ENCODE data around the gene FAU.
A peak's percentile ranks its signal among the peaks of the same experiment; 100 is the strongest.

Gene FAU

GRCh38 chr11:65083834-65084597 lies 37.9 kb downstream of the FAU start, which contains the start of the genes CDCA5 and ZFPL1:
CDCA5 (minus strand) TSS chr11:65084040; CDS start chr11:65083978, 62 bp downstream.
ZFPL1 (plus strand) TSS chr11:65084222; CDS start chr11:65084699, 477 bp downstream.
- peak; percentile 89 to 93 (median 90) for DNase-seq (ENCODE audit: low read depth in 3 of 3, low spot score in 1 of 3)

GRCh38 chr11:65083134-65083833 lies 38.6 kb downstream of the FAU start:
- no peak for DNase-seq (ENCODE audit: low read depth in 3 of 3, low spot score in 1 of 3)

DNA sequence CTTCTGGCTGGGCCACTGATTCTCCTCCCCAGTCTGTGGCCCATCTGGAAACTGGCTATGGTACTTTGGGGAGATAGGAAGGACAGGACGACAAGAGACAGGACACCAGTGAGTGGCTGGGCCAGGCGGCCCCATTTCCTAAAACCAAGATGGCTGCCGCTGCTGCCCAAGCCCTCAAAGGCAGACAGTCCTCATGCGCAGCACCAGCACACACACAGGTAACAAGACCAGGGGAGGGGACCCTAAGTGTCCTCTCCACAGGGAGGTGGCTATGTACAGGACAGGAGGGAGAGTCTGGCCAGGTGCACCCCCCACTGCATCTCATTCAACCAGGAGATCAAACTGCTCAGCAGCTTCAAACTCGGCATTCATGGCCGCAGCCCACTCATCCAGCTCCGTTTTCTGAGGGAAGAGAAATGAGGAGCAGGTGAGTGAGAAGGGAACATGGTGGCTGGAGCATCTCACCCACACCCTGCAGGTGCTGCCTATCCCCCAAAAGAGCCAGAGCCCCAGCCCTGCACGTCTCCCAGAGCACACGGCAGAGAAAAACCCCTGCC lies 43.1 kb downstream of the FAU start:
- no peak for DNase-seq (ENCODE audit: low read depth in 3 of 3, low spot score in 1 of 3)

DNA sequence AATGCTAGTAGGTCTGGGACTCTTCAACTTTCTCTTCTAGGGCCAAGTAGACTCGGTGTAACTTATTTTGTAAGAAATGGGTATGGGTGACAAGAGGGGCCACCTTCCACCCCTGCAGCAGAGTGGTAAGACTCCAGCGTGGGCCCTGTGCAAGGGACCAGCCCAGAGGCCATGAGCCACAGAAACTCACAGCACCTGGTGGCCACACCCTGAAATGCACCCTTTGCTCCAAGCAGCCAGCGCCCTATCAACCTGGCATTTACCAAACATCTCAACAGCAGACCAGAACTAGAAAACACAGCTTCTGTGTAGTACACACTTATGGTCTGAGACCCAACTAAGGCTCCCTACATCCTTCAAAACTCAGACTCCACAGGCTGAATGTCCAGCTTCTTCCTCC lies 43.8 kb downstream of the FAU start:
- peak; percentile 29 to 59 (median 58) for DNase-seq (ENCODE audit: low read depth in 3 of 3, low spot score in 1 of 3)

GRCh38 chr11:65077451-65077850 lies 44.5 kb downstream of the FAU start:
- no peak for DNase-seq (ENCODE audit: low read depth in 3 of 3, low spot score in 1 of 3)

DNA sequence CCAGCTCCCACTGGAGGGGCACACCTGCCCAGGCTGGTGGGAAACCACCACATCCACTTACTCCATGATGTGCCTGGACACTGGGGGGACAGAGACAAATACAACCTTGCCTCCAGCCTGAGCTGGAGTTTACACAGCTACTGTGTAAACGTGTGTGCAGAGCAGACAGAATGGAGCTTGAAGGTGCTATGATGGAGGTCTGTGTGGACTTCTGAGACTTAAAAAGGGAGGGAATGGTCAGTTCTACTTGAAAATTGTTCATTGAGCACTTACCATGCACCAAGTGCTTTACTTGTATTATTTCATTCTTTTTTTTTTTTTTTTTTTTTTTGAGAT lies 49.3 kb downstream of the FAU start:
- no peak for DNase-seq (ENCODE audit: low read depth in 3 of 3, low spot score in 1 of 3)

- no peak for DNase-seq (ENCODE audit: low read depth in 3 of 3, low spot score in 1 of 3)
Measured at GRCh38 chr11:65071907-65072630, 49.9 kb downstream of the FAU start.

Data from stimulated activated CD4-positive, alpha-beta T cell treated with anti-CD3 and anti-CD28 coated beads, TNF-alpha, amount 100 ng/mL, for 1 hour (primary cell).